SJSA1 (cell line): ENCODE results near the gene PLA2G12A. TPM values are rescaled to one million over a fixed set of nuclear protein-coding genes. Genes with fewer than 3 reads are reported as not detected.
"Not testable (repeated sequence)": the region's sequence is repeated elsewhere in the genome, so short reads cannot be mapped to it uniquely, and the experiment has no call there.

Experiments
- DNase-seq, 2 experiments: peaks; one replicate each; pipeline ENCODE4 v3.0.0-alpha.2; 2015 to 2020; ENCODE audit warnings: low spot score in 2 of 2, low read depth in 1 of 2
- H3K27ac ChIP-seq: fragments of 250-450 bp; sonication (Bioruptor Pico); 2 replicates; pipeline ENCODE4 v1.5.1; 2020; ENCODE audit warnings: mild to moderate bottlenecking, moderate library complexity
- H3K27me3 ChIP-seq: fragments of 250-450 bp; sonication (Bioruptor Pico); replicated peaks from 2 replicates; pipeline ENCODE4 v1.5.1; 2020; ENCODE audit warnings: mild to moderate bottlenecking, moderate library complexity
- H3K36me3 ChIP-seq: fragments of 250-450 bp; sonication (Bioruptor Pico); 2 replicates; pipeline ENCODE4 v1.5.1; 2020; ENCODE audit warnings: mild to moderate bottlenecking
- H3K4me1 ChIP-seq: fragments of 250-450 bp; sonication (Bioruptor Pico); replicated peaks from 2 replicates; pipeline ENCODE4 v1.6.1; 2021; ENCODE audit warnings: mild to moderate bottlenecking
- H3K4me3 ChIP-seq: fragments of 250-450 bp; sonication (Bioruptor Pico); 2 replicates; pipeline ENCODE4 v1.5.1; 2020; ENCODE audit warnings: mild to moderate bottlenecking
- H3K9me3 ChIP-seq: fragments of 250-450 bp; sonication (Bioruptor Pico); replicated peaks from 2 replicates; pipeline ENCODE4 v1.5.1; 2020; ENCODE audit warnings: mild to moderate bottlenecking
- total RNA-seq: library from RNA; depleted of rRNA; stranded (reverse); fragments of >200 nt; shearing (Covaris generic); gene quantifications from 2 replicates; pipeline ENCODE4 v1.2.3, GENCODE V29; 2014; rRNA removed

Gene PLA2G12A
- total RNA-seq, 1 experiment from 2014 or later: 15.5 TPM

DNA sequence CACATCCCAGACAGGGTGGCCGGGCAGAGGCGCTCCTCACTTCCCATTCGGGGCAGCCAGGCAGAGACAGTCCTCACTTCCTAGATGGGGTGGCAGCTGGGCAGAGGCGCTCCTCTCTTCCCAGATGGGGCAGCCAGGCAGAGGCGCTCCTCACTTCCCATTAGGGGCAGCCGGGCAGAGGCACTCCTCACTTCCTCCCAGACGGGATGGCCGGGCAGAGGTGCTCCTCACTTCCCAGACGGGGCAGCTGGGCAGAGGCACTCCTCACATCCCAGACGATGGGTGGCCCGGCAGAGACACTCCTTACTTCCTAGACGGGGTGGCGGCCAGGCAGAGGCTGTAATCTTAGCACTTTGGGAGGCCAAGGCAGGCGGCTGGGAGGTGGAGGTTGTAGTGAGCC is 50.9 kb downstream of the PLA2G12A start:
- not testable (repeated sequence) for H3K27ac ChIP-seq, H3K36me3 ChIP-seq, H3K4me3 ChIP-seq, H3K4me1 ChIP-seq, H3K9me3 ChIP-seq, H3K27me3 ChIP-seq, DNase-seq

DNA sequence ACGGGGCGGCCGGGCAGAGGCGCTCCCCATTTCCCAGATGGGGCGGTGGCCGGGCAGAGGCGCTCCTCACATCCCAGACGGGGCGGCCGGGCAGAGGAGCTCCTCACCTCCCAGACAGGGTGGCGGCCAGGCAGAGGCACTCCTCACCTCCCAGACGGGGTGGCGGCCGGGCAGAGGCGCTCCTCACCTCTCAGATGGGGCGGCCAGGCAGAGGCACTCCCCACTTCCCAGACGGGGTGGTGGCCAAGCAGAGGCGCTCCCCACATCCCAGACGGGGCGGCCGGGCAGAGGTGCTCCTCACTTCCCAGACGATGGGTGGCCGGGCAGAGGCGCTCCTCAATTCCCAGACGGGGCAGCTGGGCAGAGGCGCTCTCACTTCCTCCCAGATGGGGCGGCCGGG is 51.4 kb downstream of the PLA2G12A start:
- not testable (repeated sequence) for H3K36me3 ChIP-seq, DNase-seq, H3K4me3 ChIP-seq, H3K9me3 ChIP-seq, H3K4me1 ChIP-seq, H3K27ac ChIP-seq, H3K27me3 ChIP-seq

DNA sequence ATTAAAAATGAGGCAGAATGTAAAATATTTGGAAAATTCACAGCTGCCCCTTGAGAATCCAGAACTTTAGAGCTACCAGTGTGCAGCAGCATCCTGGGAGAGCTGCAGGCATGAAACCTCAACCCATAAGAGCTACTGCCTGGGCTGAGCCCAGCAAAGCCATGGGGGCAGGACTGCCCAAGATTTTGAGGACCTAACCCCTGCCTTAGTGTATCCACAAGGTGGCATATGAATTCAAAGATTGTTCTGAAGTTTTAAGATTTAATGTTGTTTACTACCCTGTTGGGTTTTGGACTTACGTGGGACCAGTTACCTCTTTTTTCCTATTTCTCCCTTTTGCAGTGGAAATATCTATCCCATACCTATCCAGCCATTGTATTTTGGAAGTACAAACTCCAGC is 53.0 kb downstream of the PLA2G12A start:
- Histone ChIP-seq H3K36me3 (no peaks in the 10 kb centered on the region), H3K4me3 (no peak overlapping the region), H3K4me1 (no peaks in the 10 kb centered on the region), H3K9me3 (no peaks in the 10 kb centered on the region), H3K27me3 (no peaks in the 10 kb centered on the region), H3K27ac (no peak overlapping the region)
- no peak for DNase-seq

GRCh38 chr4:109675843-109676242 is 54.0 kb downstream of the PLA2G12A start:
- Histone ChIP-seq H3K27ac (no peak overlapping the region), H3K4me3 (no peak overlapping the region), H3K9me3 (no peaks in the 10 kb centered on the region), H3K36me3 (no peaks in the 10 kb centered on the region), H3K4me1 (no peaks in the 10 kb centered on the region), H3K27me3 (no peaks in the 10 kb centered on the region)
- no peak for DNase-seq

DNA sequence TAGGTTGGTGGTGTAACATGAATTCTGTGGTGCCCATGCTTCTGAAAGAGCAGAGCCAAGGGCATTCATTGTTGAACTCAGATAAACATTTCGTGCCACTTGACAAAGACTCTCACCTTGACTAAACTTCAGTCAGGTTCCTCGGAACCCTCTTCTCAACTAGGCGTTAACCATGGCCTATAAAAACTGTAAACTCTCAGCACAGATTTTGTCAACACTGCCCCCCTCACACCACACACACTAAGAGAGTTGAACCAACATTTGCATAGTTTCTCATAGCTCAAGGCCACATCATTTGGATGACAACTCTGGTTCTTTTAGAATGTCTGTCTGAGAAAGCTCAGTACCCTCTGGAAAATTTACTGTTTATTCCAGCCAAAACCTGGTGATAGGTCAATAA is 54.7 kb downstream of the PLA2G12A start:
- Histone ChIP-seq H3K36me3 (no peaks in the 10 kb centered on the region), H3K27me3 (no peaks in the 10 kb centered on the region), H3K9me3 (no peaks in the 10 kb centered on the region), H3K4me3 (no peak overlapping the region), H3K27ac (no peak overlapping the region), H3K4me1 (no peaks in the 10 kb centered on the region)
- no peak for DNase-seq

- Histone ChIP-seq H3K4me3 (no peak overlapping the region), H3K9me3 (no peaks in the 10 kb centered on the region), H3K27me3 (no peaks in the 10 kb centered on the region), H3K36me3 (no peaks in the 10 kb centered on the region), H3K4me1 (no peaks in the 10 kb centered on the region), H3K27ac (no peak overlapping the region)
- DNase-seq: no peak
Observed at GRCh38 chr4:109673303-109673702, 56.6 kb downstream of the PLA2G12A start.

- no peaks in the 10 kb centered on the region for H3K9me3 ChIP-seq
- no peak overlapping the region for H3K4me3 ChIP-seq
- no peaks in the 10 kb centered on the region for H3K36me3 ChIP-seq
- DNase-seq: no peak
- H3K4me1 ChIP-seq: no peaks in the 10 kb centered on the region
- H3K27me3 ChIP-seq: no peaks in the 10 kb centered on the region
- H3K27ac ChIP-seq: no peak overlapping the region
Observed at GRCh38 chr4:109672169-109672930, 57.5 kb downstream of the PLA2G12A start.

- H3K4me3 ChIP-seq: no peak overlapping the region
- H3K9me3 ChIP-seq: no peaks in the 10 kb centered on the region
- no peaks in the 10 kb centered on the region for H3K36me3 ChIP-seq
- no peaks in the 10 kb centered on the region for H3K27me3 ChIP-seq
- no peak overlapping the region for H3K27ac ChIP-seq
- no peak for DNase-seq
- no peaks in the 10 kb centered on the region for H3K4me1 ChIP-seq
Observed at GRCh38 chr4:109671350-109671749, 58.5 kb downstream of the PLA2G12A start.

DNA sequence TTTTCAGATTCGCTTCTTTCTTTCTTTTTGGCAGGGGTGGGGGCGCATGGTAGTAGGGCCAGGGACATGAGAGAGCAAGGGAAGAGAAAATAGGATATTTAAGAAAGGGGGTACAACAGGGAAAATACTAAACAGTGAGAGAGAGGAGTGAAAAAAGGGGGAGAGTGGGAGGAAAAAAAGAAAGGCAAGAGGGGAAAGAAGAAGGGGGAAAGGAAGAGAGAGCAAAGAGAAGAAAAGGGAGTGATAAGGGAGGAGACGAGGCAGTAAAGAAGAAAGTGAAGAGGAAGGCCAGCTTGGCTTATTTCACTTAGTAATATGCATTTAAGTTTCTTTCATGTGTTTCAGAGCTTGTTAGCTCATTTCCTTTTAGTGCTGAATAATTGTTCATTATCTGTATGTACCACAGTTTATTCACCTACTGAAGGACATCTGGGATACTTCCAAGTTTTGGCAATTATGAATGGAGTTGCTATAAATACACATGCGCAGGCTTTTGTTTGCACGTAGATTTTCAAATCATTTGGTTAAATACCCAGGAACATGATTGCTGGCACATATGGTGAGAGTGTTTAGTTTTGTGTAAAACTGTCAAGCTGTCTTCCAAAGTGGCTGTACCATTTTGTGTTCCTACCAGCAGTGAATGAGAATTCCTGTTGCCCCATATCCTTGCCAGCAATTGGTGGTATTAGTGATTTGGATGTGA is 63.9 kb downstream of the PLA2G12A start:
- Histone ChIP-seq H3K27me3 (no peaks in the 10 kb centered on the region), H3K4me1 (no peaks in the 10 kb centered on the region), H3K36me3 (no peaks in the 10 kb centered on the region), H3K27ac (no peak overlapping the region), H3K9me3 (0 out of 2 replicates have a peak, but pooled peaks cover 2% of the 10 kb centered on the region), H3K4me3 (no peak overlapping the region)
- DNase-seq: no peak

DNA sequence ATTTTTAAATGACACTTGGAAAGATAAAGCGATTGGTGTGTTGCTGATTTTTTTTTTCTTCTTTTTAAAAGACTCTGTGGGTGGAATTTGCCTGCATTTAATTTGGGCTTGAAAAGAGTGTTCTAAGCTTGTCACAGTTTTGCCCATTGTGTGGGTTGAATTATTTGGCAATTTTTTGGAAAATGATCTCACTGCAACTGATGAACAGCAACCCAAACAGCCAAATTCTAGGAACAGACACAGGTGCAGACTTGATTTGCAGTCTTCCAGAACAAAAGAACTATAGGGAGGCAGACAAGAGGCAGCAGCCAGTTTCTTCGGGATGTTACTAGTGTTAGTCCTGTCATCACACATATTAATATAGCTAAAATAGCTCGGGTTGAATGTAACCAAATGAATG is 67.1 kb downstream of the PLA2G12A start:
- H3K4me3 ChIP-seq: no peak overlapping the region
- H3K27me3 ChIP-seq: no peaks in the 10 kb centered on the region
- H3K36me3 ChIP-seq: no peaks in the 10 kb centered on the region
- H3K9me3 ChIP-seq: 0 out of 2 replicates have a peak, but pooled peaks cover 2% of the 10 kb centered on the region
- H3K4me1 ChIP-seq: no peaks in the 10 kb centered on the region
- H3K27ac ChIP-seq: no peak overlapping the region
- no peak for DNase-seq

DNA sequence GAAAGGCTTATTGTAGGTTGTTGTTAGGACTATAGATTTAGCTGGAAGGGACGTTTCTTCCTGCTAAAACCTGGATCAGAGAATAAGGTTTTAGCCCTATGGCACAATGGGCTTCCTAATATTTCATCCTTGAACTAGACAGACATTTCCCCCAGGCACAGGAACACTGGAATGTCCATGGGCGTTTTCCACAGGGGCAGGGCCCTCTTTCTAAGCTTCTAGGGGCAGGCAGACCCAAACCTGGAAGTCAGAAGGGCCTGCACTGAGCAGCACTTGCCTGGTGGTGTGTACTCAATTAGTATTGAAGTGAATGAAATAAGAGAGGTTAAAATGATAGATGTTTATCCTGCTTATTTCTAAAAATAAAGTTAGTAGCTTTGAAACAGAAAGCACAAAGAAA is 67.8 kb downstream of the PLA2G12A start:
- no peak for DNase-seq

More for the DNA sequence above, 67.8 kb downstream of the PLA2G12A start:
- Histone ChIP-seq H3K9me3 (0 out of 2 replicates have a peak, but pooled peaks cover 2% of the 10 kb centered on the region), H3K27me3 (no peaks in the 10 kb centered on the region), H3K36me3 (no peaks in the 10 kb centered on the region), H3K4me3 (no peak overlapping the region), H3K4me1 (no peaks in the 10 kb centered on the region), H3K27ac (no peak overlapping the region)

Other genes with a start within 250 kb of the PLA2G12A start
- gene MCUB, start 169.8 kb downstream of the PLA2G12A start, total RNA-seq: 46.5 and 100 TPM in 2 replicates
- gene CASP6, start 26.6 kb downstream of the PLA2G12A start, total RNA-seq: 28.4 and 47.9 TPM in 2 replicates
- gene CFI, start 71.9 kb upstream of the PLA2G12A start, total RNA-seq: 3.7 and 6.1 TPM in 2 replicates
- gene GAR1, start 85.7 kb upstream of the PLA2G12A start, total RNA-seq: 6.4 and 18.7 TPM in 2 replicates
- gene RRH, start 97.9 kb upstream of the PLA2G12A start, total RNA-seq: not detected in 2 replicates
- gene LRIT3, start 118.0 kb upstream of the PLA2G12A start, total RNA-seq: not detected in 2 replicates
- 9.6 and 28.0 TPM in 2 replicates for gene EGF, start 182.8 kb upstream of the PLA2G12A start, total RNA-seq